PC-9 (cell line): ENCODE measurements around the gene RHCG. TPM values are rescaled to one million over a fixed set of nuclear protein-coding genes. Genes with fewer than 3 reads are reported as not detected.

Experiments used
- BruUV-seq: library from RNA; stranded (reverse); fragments of 400-500 nt; replicated peaks from 2 replicates; lab custom pipeline; 2021; lab: Mats Ljungman, UMichigan
- CTCF ChIA-PET: fragments of 300-600 bp; sonication (Branson Sonifier 250); formaldehyde crosslinking; loops from one replicate; lab custom pipeline; 2022; ENCODE audit warnings: antibody characterized with exemption; lab: Charles Lee
- POLR2A ChIA-PET: fragments of 300-600 bp; sonication (Branson Sonifier 250); formaldehyde crosslinking; loops from one replicate; lab custom pipeline; 2022; ENCODE audit warnings: antibody characterized with exemption; ENCODE audit not compliant: unreplicated experiment; lab: Charles Lee
- DNase-seq, 2 experiments: peaks; one replicate each; pipeline versions ENCODE4 v3.0.0 to v3.0.0-alpha.2; 2015 to 2022; ENCODE audit warnings: mixed read lengths in 1 of 2
- H2AFZ ChIP-seq: fragments of 200-600 bp; sonication (generic); 2 replicates; pipeline ENCODE4 v1.8.1; 2017; ENCODE audit warnings: antibody characterized with exemption
- H3F3A ChIP-seq: fragments of 200-600 bp; sonication (generic); 2 replicates; pipeline ENCODE4 v1.8.1; 2017; ENCODE audit warnings: antibody characterized with exemption, mild to moderate bottlenecking, low read depth; ENCODE audit not compliant: insufficient read depth
- H3K27ac ChIP-seq: fragments of 200-600 bp; sonication (generic); 2 replicates; pipeline ENCODE4 v1.6.1; 2016; ENCODE audit warnings: mixed run types
- H3K27me3 ChIP-seq: fragments of 200-600 bp; sonication (generic); 2 replicates; pipeline ENCODE4 v1.6.1; 2016; ENCODE audit warnings: low read depth, mixed run types; ENCODE audit not compliant: insufficient read depth
- H3K36me3 ChIP-seq: fragments of 200-600 bp; sonication (generic); 2 replicates; pipeline ENCODE4 v1.6.1; 2016; ENCODE audit warnings: low read depth, mixed run types
- H3K4me1 ChIP-seq: fragments of 200-600 bp; sonication (generic); replicated peaks from 2 replicates; pipeline ENCODE4 v1.6.1; 2016; ENCODE audit warnings: mixed run types; ENCODE audit not compliant: insufficient read depth
- H3K4me2 ChIP-seq: fragments of 200-600 bp; sonication (generic); 2 replicates; pipeline ENCODE4 v1.6.1; 2017; ENCODE audit warnings: mixed run types
- H3K4me3 ChIP-seq: fragments of 200-600 bp; sonication (generic); 2 replicates; pipeline ENCODE4 v1.6.1; 2016; ENCODE audit warnings: mixed run types
- H3K79me2 ChIP-seq: fragments of 200-600 bp; sonication (generic); 2 replicates; pipeline ENCODE4 v1.6.1; 2017; ENCODE audit warnings: low read depth, mixed run types
- H3K9me2 ChIP-seq: fragments of 200-600 bp; sonication (generic); 2 replicates; pipeline ENCODE4 v1.8.1; 2017; ENCODE audit warnings: mild to moderate bottlenecking; ENCODE audit not compliant: insufficient read depth
- H3K9me3 ChIP-seq: fragments of 200-600 bp; sonication (generic); 2 replicates; pipeline ENCODE4 v1.8.1; 2016; ENCODE audit warnings: low read depth; ENCODE audit not compliant: insufficient read depth
- H4K20me1 ChIP-seq: fragments of 200-600 bp; sonication (generic); 2 replicates; pipeline ENCODE4 v1.8.1; 2017; ENCODE audit not compliant: insufficient read depth
- CTCF ChIP-seq: fragments of 200-600 bp; sonication (generic); conservative IDR thresholded peaks from 2 replicates; pipeline ENCODE4 v1.6.1; 2017; ENCODE audit warnings: mixed run types, antibody characterized with exemption, mild to moderate bottlenecking, moderate library complexity
- EZH2 ChIP-seq: fragments of 200-600 bp; sonication (generic); IDR thresholded peaks from 2 replicates; pipeline ENCODE4 v1.8.0; 2017; ENCODE audit warnings: antibody characterized with exemption, low read depth
- intact Hi-C: fragments of 100-400 bp; cut with micrococcal nuclease; formaldehyde crosslinking; loops from one replicate; pipeline ENCODE4 v1.10.0; 2022; ENCODE audit not compliant: unreplicated experiment
- total RNA-seq: library from RNA; stranded (reverse); gene quantifications from 2 replicates; pipeline ENCODE4 v1.2.3, GENCODE V29; 2021

The RHCG gene
- total RNA-seq, 1 experiment from 2014 or later = 0.26 TPM

- H3K4me1 ChIP-seq = peaks cover 31% of the 10 kb centered on the region
- H3K27ac ChIP-seq = no peak overlapping the region
- no peak for DNase-seq
- no peaks in the 10 kb centered on the region for H3K36me3 ChIP-seq
- TF ChIP-seq EZH2 (no peak), CTCF (no peak)
- CTCF ChIA-PET = interaction anchor here (0.6 kb wide), 1 partner anchor 129 kb away, joined by 4 read pairs; no protein-coding TSS in a partner anchor
- H3F3A ChIP-seq = peaks cover 14% of the 10 kb centered on the region; the same call in 1 of the 2 replicates
- no peaks in the 10 kb centered on the region for H4K20me1 ChIP-seq
- H3K27me3 ChIP-seq = no peaks in the 10 kb centered on the region
- H3K4me2 ChIP-seq = no peak overlapping the region
- no TSS peak for BruUV-seq
- no peaks in the 10 kb centered on the region for H3K9me2 ChIP-seq
- H3K79me2 ChIP-seq = no peaks in the 10 kb centered on the region
- no peaks in the 10 kb centered on the region for H3K9me3 ChIP-seq
- POLR2A ChIA-PET = no interaction called here
- intact Hi-C loops = no loop called here
- no peak overlapping the region for H2AFZ ChIP-seq
- no peak overlapping the region for H3K4me3 ChIP-seq
These were observed 9.8 kb upstream of the RHCG start for GRCh38 chr15:89506026-89506686.

GRCh38 chr15:89504166-89504565 lies 7.8 kb upstream of the RHCG start:
- Histone ChIP-seq H3K9me3 (no peaks in the 10 kb centered on the region), H3K27me3 (no peaks in the 10 kb centered on the region), H2AFZ (no peak overlapping the region), H3K79me2 (no peaks in the 10 kb centered on the region), H4K20me1 (no peaks in the 10 kb centered on the region), H3F3A (peaks cover 23% of the 10 kb centered on the region; the same call in 1 of the 2 replicates), H3K36me3 (no peaks in the 10 kb centered on the region), H3K4me1 (peaks cover 51% of the 10 kb centered on the region), H3K4me2 (no peak overlapping the region), H3K4me3 (no peak overlapping the region), H3K9me2 (no peaks in the 10 kb centered on the region), H3K27ac (peak overlapping the region; percentile 69)
- ChIA-PET POLR2A (no interaction called here), CTCF (no interaction called here)
- intact Hi-C loops = no loop called here
- no TSS peak for BruUV-seq
- DNase-seq = no peak
- no peak for TF ChIP-seq EZH2
- no peak for TF ChIP-seq CTCF

GRCh38 chr15:89502867-89503595 lies 6.6 kb upstream of the RHCG start:
- peak; percentile 67 to 91 for DNase-seq
- intact Hi-C loops = no loop called here
- Histone ChIP-seq H3K27me3 (no peaks in the 10 kb centered on the region), H4K20me1 (no peaks in the 10 kb centered on the region), H3F3A (peaks cover 30% of the 10 kb centered on the region; the same call in 1 of the 2 replicates), H3K4me1 (peaks cover 59% of the 10 kb centered on the region), H3K9me3 (no peaks in the 10 kb centered on the region), H2AFZ (no peak overlapping the region), H3K27ac (peak overlapping the region; percentile 69), H3K4me2 (peak overlapping the region; percentile 30), H3K79me2 (no peaks in the 10 kb centered on the region), H3K4me3 (no peak overlapping the region), H3K36me3 (no peaks in the 10 kb centered on the region), H3K9me2 (no peaks in the 10 kb centered on the region)
- TF ChIP-seq EZH2 (no peak), CTCF (no peak)
- CTCF ChIA-PET = no interaction called here
- no TSS peak for BruUV-seq
- POLR2A ChIA-PET = interaction anchor here (0.6 kb wide), 1 partner anchor 37 kb away, joined by 4 read pairs; no protein-coding TSS in a partner anchor
